ENCODE data around the gene GRM5.
"Not testable (repeated sequence)": the region's sequence is repeated elsewhere in the genome, so short reads cannot be mapped to it uniquely, and the experiment has no call there.

The GRM5 gene

GRCh38 chr11:88861618-88862017 lies 204.2 kb downstream of the GRM5 start:
- no peak overlapping the region for H3K27ac ChIP-seq (ENCODE audit: low read depth, low read length, poor library complexity, severe bottlenecking)
- no peak overlapping the region for H3K4me2 ChIP-seq (ENCODE audit: low read length)
- TF ChIP-seq EZH2 (IDR thresholded peaks at IDR 0.05; ENCODE audit: borderline replicate concordance, low read length) = no peak
- no peak for TF ChIP-seq CTCF (IDR thresholded peaks at IDR 0.05; ENCODE audit: low read length)
- no peaks in the 10 kb centered on the region for H3K9me3 ChIP-seq (ENCODE audit: low read length)
- peaks cover 8% of the 10 kb centered on the region for H3K4me1 ChIP-seq (ENCODE audit: insufficient read depth, low read length, severe bottlenecking)
- H3K36me3 ChIP-seq (ENCODE audit: insufficient read depth, low read length) = no peaks in the 10 kb centered on the region
- no peak overlapping the region for H3K4me3 ChIP-seq (ENCODE audit: low read depth, low read length, poor library complexity, severe bottlenecking)
- H3F3A ChIP-seq (ENCODE audit: insufficient read depth, low read length) = no peaks in the 10 kb centered on the region
- H3K9ac ChIP-seq (ENCODE audit: low read length) = no peak overlapping the region
- no peaks in the 10 kb centered on the region for H4K20me1 ChIP-seq (ENCODE audit: insufficient read depth, low read length)
- no peaks in the 10 kb centered on the region for H3K27me3 ChIP-seq (ENCODE audit: insufficient read depth, low read length)
- H3K9me2 ChIP-seq (ENCODE audit: low read depth, low read length) = no peaks in the 10 kb centered on the region
- H3K79me2 ChIP-seq (ENCODE audit: insufficient read depth, low read length) = no peaks in the 10 kb centered on the region
- H2AFZ ChIP-seq (ENCODE audit: low read length) = no peak overlapping the region

GRCh38 chr11:88860431-88860830 lies 205.4 kb downstream of the GRM5 start:
- H3K27ac ChIP-seq (ENCODE audit: low read depth, low read length, poor library complexity, severe bottlenecking); H3K4me3 ChIP-seq (ENCODE audit: low read depth, low read length, poor library complexity, severe bottlenecking); H3K27me3 ChIP-seq (ENCODE audit: insufficient read depth, low read length); H3F3A ChIP-seq (ENCODE audit: insufficient read depth, low read length); H3K9me3 ChIP-seq (ENCODE audit: low read length); H3K79me2 ChIP-seq (ENCODE audit: insufficient read depth, low read length); H3K4me2 ChIP-seq (ENCODE audit: low read length); H3K36me3 ChIP-seq (ENCODE audit: insufficient read depth, low read length); H3K9ac ChIP-seq (ENCODE audit: low read length); H4K20me1 ChIP-seq (ENCODE audit: insufficient read depth, low read length); H3K4me1 ChIP-seq (ENCODE audit: insufficient read depth, low read length, severe bottlenecking); H2AFZ ChIP-seq (ENCODE audit: low read length); H3K9me2 ChIP-seq (ENCODE audit: low read depth, low read length): not testable (repeated sequence)

- not testable (repeated sequence) for H3K9me2 ChIP-seq (ENCODE audit: low read depth, low read length); H4K20me1 ChIP-seq (ENCODE audit: insufficient read depth, low read length); H3K27ac ChIP-seq (ENCODE audit: low read depth, low read length, poor library complexity, severe bottlenecking); H3K9me3 ChIP-seq (ENCODE audit: low read length); H3K4me2 ChIP-seq (ENCODE audit: low read length); H3K9ac ChIP-seq (ENCODE audit: low read length); H3F3A ChIP-seq (ENCODE audit: insufficient read depth, low read length); H3K79me2 ChIP-seq (ENCODE audit: insufficient read depth, low read length); H3K4me3 ChIP-seq (ENCODE audit: low read depth, low read length, poor library complexity, severe bottlenecking); H3K27me3 ChIP-seq (ENCODE audit: insufficient read depth, low read length); H3K36me3 ChIP-seq (ENCODE audit: insufficient read depth, low read length); H2AFZ ChIP-seq (ENCODE audit: low read length)
- peaks cover 16% of the 10 kb centered on the region for H3K4me1 ChIP-seq (ENCODE audit: insufficient read depth, low read length, severe bottlenecking)
Observed at GRCh38 chr11:88853963-88854362, 211.8 kb downstream of the GRM5 start.

- H4K20me1 ChIP-seq (ENCODE audit: insufficient read depth, low read length); H3K36me3 ChIP-seq (ENCODE audit: insufficient read depth, low read length); H3K4me3 ChIP-seq (ENCODE audit: low read depth, low read length, poor library complexity, severe bottlenecking); H3K9ac ChIP-seq (ENCODE audit: low read length); H3K9me3 ChIP-seq (ENCODE audit: low read length); H3K9me2 ChIP-seq (ENCODE audit: low read depth, low read length); H3K79me2 ChIP-seq (ENCODE audit: insufficient read depth, low read length); H3F3A ChIP-seq (ENCODE audit: insufficient read depth, low read length); H3K4me2 ChIP-seq (ENCODE audit: low read length); H3K27me3 ChIP-seq (ENCODE audit: insufficient read depth, low read length): not testable (repeated sequence)
- peak overlapping the region; percentile 69 for H3K27ac ChIP-seq (ENCODE audit: low read depth, low read length, poor library complexity, severe bottlenecking)
- peaks cover 33% of the 10 kb centered on the region for H3K4me1 ChIP-seq (ENCODE audit: insufficient read depth, low read length, severe bottlenecking)
- H2AFZ ChIP-seq (ENCODE audit: low read length) = peak overlapping the region; percentile 87; the same call in 1 of the 2 replicates
Observed at GRCh38 chr11:88851547-88851946, 214.2 kb downstream of the GRM5 start.

GRCh38 chr11:88849773-88850172 lies 216.0 kb downstream of the GRM5 start:
- H3K4me1 ChIP-seq (ENCODE audit: insufficient read depth, low read length, severe bottlenecking) = peaks cover 51% of the 10 kb centered on the region
- H3K36me3 ChIP-seq (ENCODE audit: insufficient read depth, low read length); H3F3A ChIP-seq (ENCODE audit: insufficient read depth, low read length); H3K9me2 ChIP-seq (ENCODE audit: low read depth, low read length); H3K79me2 ChIP-seq (ENCODE audit: insufficient read depth, low read length); H2AFZ ChIP-seq (ENCODE audit: low read length); H3K4me2 ChIP-seq (ENCODE audit: low read length); H3K27ac ChIP-seq (ENCODE audit: low read depth, low read length, poor library complexity, severe bottlenecking); H3K27me3 ChIP-seq (ENCODE audit: insufficient read depth, low read length); H3K4me3 ChIP-seq (ENCODE audit: low read depth, low read length, poor library complexity, severe bottlenecking); H4K20me1 ChIP-seq (ENCODE audit: insufficient read depth, low read length); H3K9ac ChIP-seq (ENCODE audit: low read length); H3K9me3 ChIP-seq (ENCODE audit: low read length): not testable (repeated sequence)
